Peyer's patch (tissue), 4 donors: ENCODE data around the gene CASQ2.

Experiments
- POLR2A ChIP-seq, 2 donors: fragments of 450-650 bp; IDR thresholded peaks; one replicate each; pipeline ENCODE4 v1.5.1; 2017; ENCODE audit warnings: antibody characterized with exemption in 2 of 2, mild to moderate bottlenecking in 2 of 2, moderate library complexity in 2 of 2
- TF ChIP-seq, protein P1 (sequence below), 6 experiments: fragments of 450-650 bp in 4 of 6; fragments of 200-600 bp in 2 of 6; sonication (generic) in 1 of 6; IDR thresholded peaks; one replicate each; pipeline ENCODE4 v1.5.1; 2017 to 2019; ENCODE audit warnings: antibody characterized with exemption in 6 of 6, mild to moderate bottlenecking in 3 of 6, moderate library complexity in 1 of 6

DNA sequence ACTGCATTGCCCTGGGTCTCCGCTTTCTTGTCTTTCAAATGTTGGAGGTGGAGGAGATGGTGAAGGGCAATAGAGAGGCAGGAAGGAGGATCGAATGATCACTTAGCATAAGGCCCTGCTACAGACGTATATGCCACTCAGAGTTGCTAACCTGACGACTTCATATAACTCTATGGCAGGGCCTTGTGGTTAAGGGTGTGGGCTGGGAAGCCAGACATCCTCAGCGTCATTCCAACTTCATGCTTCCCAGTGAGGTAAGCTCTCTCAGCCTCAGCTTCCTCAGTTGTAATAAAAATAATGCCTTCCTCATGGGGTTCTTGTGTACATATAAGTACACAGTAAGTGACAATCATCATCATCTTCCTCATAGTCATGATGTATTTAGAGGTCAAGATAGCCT lies 54.6 kb downstream of the CASQ2 start:
- TF ChIP-seq, protein P1, sequence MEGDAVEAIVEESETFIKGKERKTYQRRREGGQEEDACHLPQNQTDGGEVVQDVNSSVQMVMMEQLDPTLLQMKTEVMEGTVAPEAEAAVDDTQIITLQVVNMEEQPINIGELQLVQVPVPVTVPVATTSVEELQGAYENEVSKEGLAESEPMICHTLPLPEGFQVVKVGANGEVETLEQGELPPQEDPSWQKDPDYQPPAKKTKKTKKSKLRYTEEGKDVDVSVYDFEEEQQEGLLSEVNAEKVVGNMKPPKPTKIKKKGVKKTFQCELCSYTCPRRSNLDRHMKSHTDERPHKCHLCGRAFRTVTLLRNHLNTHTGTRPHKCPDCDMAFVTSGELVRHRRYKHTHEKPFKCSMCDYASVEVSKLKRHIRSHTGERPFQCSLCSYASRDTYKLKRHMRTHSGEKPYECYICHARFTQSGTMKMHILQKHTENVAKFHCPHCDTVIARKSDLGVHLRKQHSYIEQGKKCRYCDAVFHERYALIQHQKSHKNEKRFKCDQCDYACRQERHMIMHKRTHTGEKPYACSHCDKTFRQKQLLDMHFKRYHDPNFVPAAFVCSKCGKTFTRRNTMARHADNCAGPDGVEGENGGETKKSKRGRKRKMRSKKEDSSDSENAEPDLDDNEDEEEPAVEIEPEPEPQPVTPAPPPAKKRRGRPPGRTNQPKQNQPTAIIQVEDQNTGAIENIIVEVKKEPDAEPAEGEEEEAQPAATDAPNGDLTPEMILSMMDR (IDR thresholded peaks at IDR 0.05) = no peak
- no peak for TF ChIP-seq POLR2A (IDR thresholded peaks at IDR 0.05)
